Activated CD4-positive, alpha-beta T cell treated with anti-CD3 and anti-CD28 coated beads, Interleukin-2, amount 10 ng/mL, durations not matched to agents 24 days and 14 days (primary cell): Measurements from ENCODE around the gene OPN1SW. TPM values are rescaled to one million over a fixed set of nuclear protein-coding genes. Genes with fewer than 3 reads are reported as not detected.

ENCODE experiments used
- DNase-seq: peaks from one replicate; pipeline ENCODE4 v3.0.0; 2022
- H3K27ac Mint-ChIP-seq: one replicate; pipeline ENCODE4 v1.8.0; 2022; ENCODE audit warnings: mild to moderate bottlenecking, mixed read lengths
- H3K27me3 Mint-ChIP-seq: one replicate; pipeline ENCODE4 v1.8.0; 2022; ENCODE audit warnings: mixed read lengths
- H3K36me3 Mint-ChIP-seq: one replicate; pipeline ENCODE4 v1.8.0; 2022; ENCODE audit warnings: low read depth, mild to moderate bottlenecking, mixed read lengths
- H3K4me1 Mint-ChIP-seq: one replicate; pipeline ENCODE4 v1.8.0; 2021; ENCODE audit warnings: mixed read lengths
- H3K4me3 Mint-ChIP-seq: one replicate; pipeline ENCODE4 v1.8.0; 2022; ENCODE audit warnings: mild to moderate bottlenecking, moderate library complexity, mixed read lengths
- H3K9me3 Mint-ChIP-seq: one replicate; pipeline ENCODE4 v1.8.0; 2021; ENCODE audit warnings: mixed read lengths
- intact Hi-C: fragments of 100-400 bp; cut with micrococcal nuclease; formaldehyde crosslinking; loops from one replicate; pipeline ENCODE4 v1.15.1; 2023
- total RNA-seq: library from RNA; stranded (reverse); gene quantifications from 2 replicates; pipeline ENCODE4 v1.2.3, GENCODE V29; 2022

The OPN1SW gene
- total RNA-seq, 1 donor from 2014 or later, result not detected

DNA sequence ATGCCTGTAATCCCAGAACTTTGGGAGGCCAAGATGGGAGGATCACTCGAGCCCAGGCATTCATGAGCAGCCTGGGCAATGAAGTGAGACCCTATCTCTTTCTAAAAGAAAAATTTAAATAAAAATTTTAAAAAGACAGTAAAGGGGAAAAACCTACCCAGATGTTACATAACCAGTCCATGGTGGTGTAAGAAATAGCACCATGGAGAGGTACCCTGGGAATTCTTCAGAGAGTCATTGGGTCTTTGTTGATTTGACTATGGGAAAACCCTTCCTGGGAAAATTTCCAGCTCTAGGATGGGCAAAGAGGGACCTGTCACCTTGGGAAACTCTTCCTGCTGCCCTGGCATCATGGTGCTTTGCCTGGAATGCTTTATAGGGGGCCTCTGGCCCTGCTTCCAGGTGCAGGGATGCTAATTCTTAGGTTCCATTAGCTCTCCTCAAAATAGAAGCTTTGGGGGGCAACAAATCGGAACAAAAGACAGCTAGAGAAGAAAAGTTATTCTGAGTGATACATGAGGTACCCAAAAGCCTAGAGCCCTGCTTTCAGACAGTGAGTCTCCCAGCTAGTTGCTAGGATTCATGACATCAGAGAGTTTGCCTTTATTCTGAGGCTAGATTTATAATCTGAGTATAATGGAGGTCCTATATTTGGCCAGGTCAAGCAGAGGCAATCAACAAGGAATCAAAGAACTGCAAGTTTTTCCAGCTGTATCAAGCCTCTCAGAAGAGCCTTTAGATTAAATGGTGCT lies 26.2 kb upstream of the OPN1SW start:
- no peaks in the 10 kb centered on the region for H3K4me1 Mint-ChIP-seq
- no peaks in the 10 kb centered on the region for H3K27me3 Mint-ChIP-seq
- no peak overlapping the region for H3K27ac Mint-ChIP-seq
- H3K36me3 Mint-ChIP-seq, result no peaks in the 10 kb centered on the region
- intact Hi-C loops, result no loop called here
- no peak overlapping the region for H3K4me3 Mint-ChIP-seq
- no peaks in the 10 kb centered on the region for H3K9me3 Mint-ChIP-seq
- DNase-seq, result no peak

DNA sequence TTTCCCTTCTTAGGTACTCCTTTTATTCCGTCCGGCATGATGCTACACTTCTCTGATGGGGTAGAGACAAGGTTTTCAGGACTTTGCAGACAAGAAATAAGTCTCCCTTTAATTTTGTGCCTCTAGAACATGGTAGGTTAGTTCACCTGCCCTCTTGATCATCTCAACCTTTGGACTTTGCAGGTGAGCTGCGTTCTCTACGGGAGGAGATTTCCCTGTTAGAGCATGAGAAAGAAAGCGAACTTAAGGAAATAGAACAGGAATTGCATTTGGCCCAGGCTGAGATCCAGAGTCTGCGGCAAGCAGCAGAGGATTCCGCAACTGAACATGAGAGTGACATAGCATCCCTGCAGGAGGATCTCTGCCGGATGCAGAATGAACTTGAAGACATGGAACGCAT lies 25.4 kb upstream of the OPN1SW start:
- no peaks in the 10 kb centered on the region for H3K9me3 Mint-ChIP-seq

DNA sequence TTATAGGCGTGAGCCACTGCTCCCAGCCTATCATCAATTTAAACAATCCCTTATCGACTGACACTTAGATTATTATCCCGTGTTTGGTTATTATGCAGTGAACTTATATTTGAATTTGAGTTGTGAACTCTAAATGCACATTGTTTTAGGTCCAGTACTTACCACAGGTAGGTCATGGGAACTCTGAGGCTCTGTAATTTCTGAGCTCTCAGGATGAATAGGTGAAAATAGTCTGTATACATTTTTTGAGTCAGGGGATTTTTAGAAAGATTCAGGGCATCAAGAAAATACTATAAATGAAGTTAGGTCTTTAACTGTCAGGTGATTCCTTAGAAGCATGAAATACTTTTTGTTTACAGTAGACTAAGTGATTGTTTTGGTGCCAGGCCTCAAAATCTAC lies 25.0 kb upstream of the OPN1SW start:
- intact Hi-C loops, result no loop called here
- H3K4me1 Mint-ChIP-seq, result no peaks in the 10 kb centered on the region
- no peaks in the 10 kb centered on the region for H3K9me3 Mint-ChIP-seq
- no peak for DNase-seq
- H3K4me3 Mint-ChIP-seq, result no peak overlapping the region
- H3K36me3 Mint-ChIP-seq, result no peaks in the 10 kb centered on the region
- no peak overlapping the region for H3K27ac Mint-ChIP-seq
- H3K27me3 Mint-ChIP-seq, result no peaks in the 10 kb centered on the region

More for the DNA sequence above, 25.4 kb upstream of the OPN1SW start:
- intact Hi-C loops, result no loop called here
- H3K4me1 Mint-ChIP-seq, result no peaks in the 10 kb centered on the region
- H3K27me3 Mint-ChIP-seq, result no peaks in the 10 kb centered on the region
- no peaks in the 10 kb centered on the region for H3K36me3 Mint-ChIP-seq
- H3K27ac Mint-ChIP-seq, result no peak overlapping the region
- H3K4me3 Mint-ChIP-seq, result no peak overlapping the region
- no peak for DNase-seq

DNA sequence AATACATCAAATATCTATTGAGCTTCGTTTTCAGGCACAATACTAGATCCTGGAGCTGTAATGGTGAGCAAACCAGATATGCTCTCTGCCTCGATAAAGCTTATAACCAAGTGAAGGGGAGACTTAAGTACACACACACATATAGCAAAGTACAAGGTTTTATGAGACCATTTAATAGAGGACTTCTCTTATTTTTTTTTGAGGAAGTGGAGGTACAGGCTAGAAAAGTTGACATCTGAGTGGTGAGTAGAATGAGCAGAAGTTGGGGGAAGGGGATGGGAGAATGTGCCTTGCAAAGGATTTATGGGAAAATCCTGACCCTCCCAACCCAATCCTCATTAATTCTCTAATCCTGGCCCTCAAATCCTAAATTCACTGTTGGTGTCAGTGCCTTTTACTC lies 23.9 kb upstream of the OPN1SW start:
- no peaks in the 10 kb centered on the region for H3K4me1 Mint-ChIP-seq
- intact Hi-C loops, result no loop called here
- no peaks in the 10 kb centered on the region for H3K36me3 Mint-ChIP-seq
- no peaks in the 10 kb centered on the region for H3K27me3 Mint-ChIP-seq
- DNase-seq, result no peak
- H3K27ac Mint-ChIP-seq, result no peak overlapping the region
- no peak overlapping the region for H3K4me3 Mint-ChIP-seq
- H3K9me3 Mint-ChIP-seq, result no peaks in the 10 kb centered on the region

DNA sequence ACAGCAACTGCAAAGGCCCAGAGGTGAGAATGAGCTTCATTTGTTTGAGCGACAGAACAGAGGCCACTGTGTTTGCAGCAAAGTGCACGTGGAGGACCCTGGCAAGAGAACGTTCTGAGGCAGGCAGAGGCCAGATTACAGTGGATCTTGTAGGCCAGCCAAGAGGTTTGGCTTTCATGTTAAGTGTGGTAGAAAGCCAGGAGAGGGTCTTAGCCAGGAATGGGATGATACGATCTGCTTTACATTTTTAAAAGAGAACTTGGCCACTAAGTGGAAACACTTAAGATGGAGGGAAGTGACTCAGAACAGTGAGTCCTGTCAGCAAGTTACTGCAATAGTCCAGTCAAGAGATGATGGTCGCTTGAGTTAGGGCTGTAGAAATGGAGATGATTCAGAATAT lies 20.7 kb upstream of the OPN1SW start:
- intact Hi-C loops, result no loop called here
- peaks cover 2% of the 10 kb centered on the region for H3K36me3 Mint-ChIP-seq
- H3K4me1 Mint-ChIP-seq, result peaks cover 4% of the 10 kb centered on the region

DNA sequence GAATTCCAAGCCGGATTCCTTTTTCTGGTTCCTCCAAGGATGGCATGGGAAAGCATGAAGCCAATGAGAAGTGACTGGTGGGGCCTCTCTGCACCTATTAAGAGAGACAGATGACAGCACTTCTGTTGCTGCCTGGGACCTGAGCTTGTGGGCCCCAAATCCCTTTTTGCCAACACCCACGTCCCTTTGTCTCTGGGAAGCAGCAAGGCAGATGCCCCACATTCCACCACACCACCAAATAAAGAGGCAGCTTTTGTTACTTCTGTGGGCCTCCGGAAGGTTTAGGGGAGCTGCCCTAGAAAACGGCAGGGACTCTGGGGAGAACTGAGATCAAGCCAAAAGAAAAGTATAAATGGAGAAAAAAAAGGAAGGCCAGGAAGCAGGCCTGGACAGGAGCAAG lies 19.5 kb upstream of the OPN1SW start:
- Mint-ChIP-seq H3K4me3 (no peak overlapping the region), H3K9me3 (no peaks in the 10 kb centered on the region), H3K27me3 (peaks cover 8% of the 10 kb centered on the region), H3K27ac (no peak overlapping the region), H3K4me1 (peaks cover 9% of the 10 kb centered on the region), H3K36me3 (peaks cover 2% of the 10 kb centered on the region)
- intact Hi-C loops, result no loop called here
- DNase-seq, result no peak

More for the DNA sequence above, 20.7 kb upstream of the OPN1SW start:
- Mint-ChIP-seq H3K27me3 (peaks cover 3% of the 10 kb centered on the region), H3K9me3 (no peaks in the 10 kb centered on the region), H3K4me3 (no peak overlapping the region), H3K27ac (no peak overlapping the region)
- DNase-seq, result no peak

GRCh38 chr7:128794436-128794835 lies 18.8 kb upstream of the OPN1SW start:
- DNase-seq, result no peak
- no peak overlapping the region for H3K27ac Mint-ChIP-seq
- no peak overlapping the region for H3K4me3 Mint-ChIP-seq
- peaks cover 2% of the 10 kb centered on the region for H3K36me3 Mint-ChIP-seq
- peaks cover 15% of the 10 kb centered on the region for H3K27me3 Mint-ChIP-seq
- no peaks in the 10 kb centered on the region for H3K9me3 Mint-ChIP-seq
- H3K4me1 Mint-ChIP-seq, result peaks cover 9% of the 10 kb centered on the region
- intact Hi-C loops, result loop anchor here (5.0 kb wide), 1 partner anchor 88 kb away; no protein-coding TSS in a partner anchor

DNA sequence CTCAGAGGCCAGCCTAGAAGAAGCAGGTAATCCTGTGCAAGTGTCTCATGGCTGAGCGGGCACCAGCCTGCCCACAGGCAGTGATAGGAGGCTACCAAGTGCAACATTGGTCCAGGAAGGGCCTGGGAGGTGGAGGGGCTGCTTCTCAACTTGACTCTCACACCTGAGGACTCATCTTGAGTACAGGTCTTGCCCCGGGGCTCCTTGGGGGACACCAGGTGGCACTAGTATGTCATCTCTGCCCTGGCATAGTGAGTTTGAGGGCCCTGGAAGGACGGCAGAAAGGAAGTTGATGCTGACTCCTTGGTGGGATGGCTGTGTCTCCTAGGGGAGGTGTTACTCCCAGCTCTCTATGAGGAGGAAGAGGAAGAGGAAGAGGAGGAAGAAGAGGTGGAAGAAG lies 18.4 kb upstream of the OPN1SW start:
- Mint-ChIP-seq H3K36me3 (peaks cover 2% of the 10 kb centered on the region), H3K27me3 (peaks cover 19% of the 10 kb centered on the region), H3K4me3 (no peak overlapping the region), H3K27ac (no peak overlapping the region), H3K4me1 (peaks cover 9% of the 10 kb centered on the region), H3K9me3 (no peaks in the 10 kb centered on the region)
- intact Hi-C loops, result loop anchor here (5.0 kb wide), 1 partner anchor 88 kb away; no protein-coding TSS in a partner anchor
- peak; percentile 71 for DNase-seq

GRCh38 chr7:128793181-128793547 lies 17.6 kb upstream of the OPN1SW start:
- Mint-ChIP-seq H3K4me3 (no peak overlapping the region), H3K4me1 (peaks cover 9% of the 10 kb centered on the region), H3K27ac (no peak overlapping the region), H3K36me3 (peaks cover 2% of the 10 kb centered on the region), H3K9me3 (no peaks in the 10 kb centered on the region), H3K27me3 (peaks cover 26% of the 10 kb centered on the region)
- DNase-seq, result no peak
- intact Hi-C loops, result loop anchor here (5.0 kb wide), 1 partner anchor 89 kb away; no protein-coding TSS in a partner anchor

DNA sequence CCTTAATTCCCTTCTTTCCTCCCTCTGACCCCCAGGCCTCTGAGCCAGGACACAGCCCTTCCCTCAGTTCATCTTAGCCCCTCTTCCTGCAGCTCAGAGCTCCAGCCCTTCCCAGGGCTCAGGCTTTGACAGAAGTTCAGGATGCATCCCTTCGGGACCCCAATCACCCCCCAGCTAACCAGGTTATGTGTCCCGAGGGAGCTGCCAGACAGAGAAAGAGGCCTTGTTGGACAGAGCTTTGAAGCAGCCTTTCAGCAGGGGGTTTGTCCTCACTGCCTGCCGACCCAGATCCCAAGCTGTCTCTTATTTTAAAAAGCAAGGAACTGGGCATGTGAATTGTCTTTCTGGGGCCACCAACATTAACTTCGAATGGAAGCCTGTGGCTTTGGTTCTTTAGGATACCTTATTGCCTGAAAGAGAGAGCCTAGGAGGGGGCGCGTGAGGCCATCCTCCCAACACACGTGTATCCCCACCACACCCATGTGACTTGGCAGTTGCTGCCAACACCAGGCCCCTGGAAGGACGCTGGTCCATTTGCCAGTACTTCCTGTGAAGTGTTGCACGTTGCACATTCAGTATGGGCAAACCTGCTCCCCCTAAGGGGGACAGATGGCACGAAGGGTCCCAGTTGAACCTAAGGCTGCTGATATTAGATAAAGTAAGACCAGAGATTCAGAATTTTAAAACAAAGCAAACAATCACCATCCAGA lies 17.0 kb upstream of the OPN1SW start:
- intact Hi-C loops, result loop anchor here (5.0 kb wide), 1 partner anchor 90 kb away; no protein-coding TSS in a partner anchor
- peaks cover 27% of the 10 kb centered on the region for H3K27me3 Mint-ChIP-seq
- peaks cover 9% of the 10 kb centered on the region for H3K4me1 Mint-ChIP-seq
- peaks cover 2% of the 10 kb centered on the region for H3K36me3 Mint-ChIP-seq
- DNase-seq, result no peak
- H3K27ac Mint-ChIP-seq, result peak overlapping the region; percentile 60
- peak overlapping the region; percentile 70 for H3K4me3 Mint-ChIP-seq
- no peaks in the 10 kb centered on the region for H3K9me3 Mint-ChIP-seq

GRCh38 chr7:128791972-128792327 lies 16.4 kb upstream of the OPN1SW start:
- H3K9me3 Mint-ChIP-seq, result no peaks in the 10 kb centered on the region
- no peak overlapping the region for H3K27ac Mint-ChIP-seq
- H3K27me3 Mint-ChIP-seq, result peaks cover 30% of the 10 kb centered on the region
- H3K4me1 Mint-ChIP-seq, result peaks cover 9% of the 10 kb centered on the region
- no peak for DNase-seq
- peaks cover 2% of the 10 kb centered on the region for H3K36me3 Mint-ChIP-seq
- intact Hi-C loops, result loop anchor here (1.0 to 5.0 kb wide), 2 partner anchors 53 to 90 kb away; partner anchors contain the start of gene CALU
- peak overlapping the region; percentile 88 for H3K4me3 Mint-ChIP-seq

GRCh38 chr7:128791121-128791971 lies 15.8 kb upstream of the OPN1SW start, which contains the start of gene CCDC136:
Gene CCDC136, plus strand, starts transcription at chr7:128791968. Its CDS starts 444 bp downstream, at chr7:128792412.
- Mint-ChIP-seq H3K36me3 (peaks cover 2% of the 10 kb centered on the region), H3K4me3 (peak within 1 kb of the TSS; percentile 88), H3K4me1 (peaks cover 9% of the 10 kb centered on the region), H3K9me3 (no peaks in the 10 kb centered on the region), H3K27me3 (peaks cover 32% of the 10 kb centered on the region), H3K27ac (peak within 1 kb of the TSS; percentile 64)
- peak; percentile 93 for DNase-seq
- intact Hi-C loops, result loop anchor here (1.0 to 5.0 kb wide), 2 partner anchors 52 to 91 kb away; partner anchors contain the start of gene CALU

GRCh38 chr7:128790315-128791041 lies 14.9 kb upstream of the OPN1SW start:
- H3K36me3 Mint-ChIP-seq, result peaks cover 2% of the 10 kb centered on the region
- peaks cover 39% of the 10 kb centered on the region for H3K27me3 Mint-ChIP-seq
- H3K9me3 Mint-ChIP-seq, result no peaks in the 10 kb centered on the region
- peak; percentile 62 for DNase-seq
- intact Hi-C loops, result loop anchor here (1.0 to 5.0 kb wide), 2 partner anchors 51 to 92 kb away; partner anchors contain the start of gene CALU
- H3K4me1 Mint-ChIP-seq, result peaks cover 9% of the 10 kb centered on the region
- peak overlapping the region; percentile 80 for H3K27ac Mint-ChIP-seq
- H3K4me3 Mint-ChIP-seq, result peak overlapping the region; percentile 86
